ENCODE data around the gene ANKDD1A. TPM values are rescaled to one million over a fixed set of nuclear protein-coding genes. Genes with fewer than 3 reads are reported as not detected.

Gene ANKDD1A
- total RNA-seq, 1 experiment from 2014 or later, result 2.3 TPM

DNA sequence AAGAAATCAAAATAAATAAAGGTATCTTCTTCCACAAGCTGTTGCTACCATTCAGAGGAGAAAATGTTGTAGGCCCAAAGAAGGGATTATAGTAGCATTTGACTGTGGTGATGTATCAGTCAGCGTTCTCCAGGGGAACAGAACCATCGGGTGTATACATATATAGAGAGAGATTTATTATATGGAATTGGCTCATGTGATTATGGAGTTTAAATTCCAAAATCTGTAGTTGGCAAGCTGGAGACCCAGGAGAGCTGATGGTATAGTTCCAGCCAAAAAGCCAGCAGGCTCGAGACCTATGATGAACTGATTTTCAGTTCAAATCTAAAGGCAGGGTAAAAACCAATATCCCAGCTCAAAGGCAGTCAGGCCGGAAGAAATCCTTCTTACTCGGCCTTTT, 85.4 kb downstream of the ANKDD1A start:
- POLR2A ChIA-PET (ENCODE audit: low non-redundant PET), result no interaction called here

DNA sequence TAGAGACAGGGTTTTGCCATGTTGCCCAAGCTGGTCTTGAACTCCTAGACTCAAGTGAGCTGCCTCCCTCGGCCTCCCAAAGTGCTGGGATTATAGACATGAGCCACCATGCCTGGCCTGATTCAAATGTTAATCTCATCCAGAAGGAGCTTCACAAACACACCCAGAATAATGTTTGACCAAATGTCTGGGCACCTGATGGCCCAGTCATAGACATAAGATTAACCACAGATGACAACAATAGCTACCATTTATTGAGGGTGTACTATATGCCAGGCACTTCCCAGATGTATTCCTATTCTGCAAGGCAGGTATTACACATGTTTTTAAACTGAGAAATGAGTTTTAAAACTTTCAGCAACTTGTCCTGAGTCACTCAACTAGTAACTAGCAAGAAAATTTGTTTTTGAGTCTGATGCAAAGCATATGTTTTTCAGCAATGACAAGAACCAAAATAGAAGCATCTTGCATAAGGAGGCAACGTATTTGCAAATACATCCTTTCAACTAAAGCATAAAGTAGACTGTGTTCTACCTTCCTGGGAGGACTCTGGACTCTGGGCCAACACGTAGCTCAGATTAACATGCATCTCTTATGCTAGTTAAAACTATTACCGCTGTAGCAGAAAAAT, 86.2 kb downstream of the ANKDD1A start:
- CTCF ChIA-PET, result no interaction called here
- Histone ChIP-seq H3K4me1 (ENCODE audit: insufficient read depth, low read length, poor library complexity, severe bottlenecking) (no peaks in the 10 kb centered on the region), H3K4me3 (ENCODE audit: low read depth, low read length, poor library complexity, severe bottlenecking) (no peak overlapping the region), H3K27me3 (replicated peaks; ENCODE audit: insufficient read depth, low read depth, low read length, poor library complexity) (no peaks in the 10 kb centered on the region), H3K36me3 (ENCODE audit: insufficient read depth, low read length, poor library complexity, severe bottlenecking) (no peaks in the 10 kb centered on the region), H3K9me3 (ENCODE audit: low read depth, low read length, poor library complexity, severe bottlenecking) (no peaks in the 10 kb centered on the region), H3K27ac (ENCODE audit: low read depth, low read length, poor library complexity, severe bottlenecking) (no peak overlapping the region)
- TF ChIP-seq, protein P1, sequence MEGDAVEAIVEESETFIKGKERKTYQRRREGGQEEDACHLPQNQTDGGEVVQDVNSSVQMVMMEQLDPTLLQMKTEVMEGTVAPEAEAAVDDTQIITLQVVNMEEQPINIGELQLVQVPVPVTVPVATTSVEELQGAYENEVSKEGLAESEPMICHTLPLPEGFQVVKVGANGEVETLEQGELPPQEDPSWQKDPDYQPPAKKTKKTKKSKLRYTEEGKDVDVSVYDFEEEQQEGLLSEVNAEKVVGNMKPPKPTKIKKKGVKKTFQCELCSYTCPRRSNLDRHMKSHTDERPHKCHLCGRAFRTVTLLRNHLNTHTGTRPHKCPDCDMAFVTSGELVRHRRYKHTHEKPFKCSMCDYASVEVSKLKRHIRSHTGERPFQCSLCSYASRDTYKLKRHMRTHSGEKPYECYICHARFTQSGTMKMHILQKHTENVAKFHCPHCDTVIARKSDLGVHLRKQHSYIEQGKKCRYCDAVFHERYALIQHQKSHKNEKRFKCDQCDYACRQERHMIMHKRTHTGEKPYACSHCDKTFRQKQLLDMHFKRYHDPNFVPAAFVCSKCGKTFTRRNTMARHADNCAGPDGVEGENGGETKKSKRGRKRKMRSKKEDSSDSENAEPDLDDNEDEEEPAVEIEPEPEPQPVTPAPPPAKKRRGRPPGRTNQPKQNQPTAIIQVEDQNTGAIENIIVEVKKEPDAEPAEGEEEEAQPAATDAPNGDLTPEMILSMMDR (conservative IDR thresholded peaks at IDR 0.05; ENCODE audit: low read depth, low read length), result no peak
- TF ChIP-seq EZH2 (IDR thresholded peaks at IDR 0.05; ENCODE audit: borderline replicate concordance, low read depth, low read length, poor library complexity, severe bottlenecking), result no peak
- DNase-seq (ENCODE audit: low spot score), result no peak
- no TSS peak for BruUV-seq (replicated peaks)
- intact Hi-C loops (cut with micrococcal nuclease; ENCODE audit: unreplicated experiment), result no loop called here
- POLR2A ChIA-PET (ENCODE audit: low non-redundant PET), result no interaction called here

More for the DNA sequence above, 85.4 kb downstream of the ANKDD1A start:
- Histone ChIP-seq H3K4me1 (ENCODE audit: insufficient read depth, low read length, poor library complexity, severe bottlenecking) (no peaks in the 10 kb centered on the region), H3K4me3 (ENCODE audit: low read depth, low read length, poor library complexity, severe bottlenecking) (no peak overlapping the region), H3K27me3 (replicated peaks; ENCODE audit: insufficient read depth, low read depth, low read length, poor library complexity) (no peaks in the 10 kb centered on the region), H3K36me3 (ENCODE audit: insufficient read depth, low read length, poor library complexity, severe bottlenecking) (no peaks in the 10 kb centered on the region), H3K9me3 (ENCODE audit: low read depth, low read length, poor library complexity, severe bottlenecking) (no peaks in the 10 kb centered on the region), H3K27ac (ENCODE audit: low read depth, low read length, poor library complexity, severe bottlenecking) (no peak overlapping the region)
- TF ChIP-seq, protein P1 (conservative IDR thresholded peaks at IDR 0.05; ENCODE audit: low read depth, low read length), result no peak
- no TSS peak for BruUV-seq (replicated peaks)
- no peak for DNase-seq (ENCODE audit: low spot score)
- intact Hi-C loops (cut with micrococcal nuclease; ENCODE audit: unreplicated experiment), result no loop called here
- CTCF ChIA-PET, result no interaction called here

DNA sequence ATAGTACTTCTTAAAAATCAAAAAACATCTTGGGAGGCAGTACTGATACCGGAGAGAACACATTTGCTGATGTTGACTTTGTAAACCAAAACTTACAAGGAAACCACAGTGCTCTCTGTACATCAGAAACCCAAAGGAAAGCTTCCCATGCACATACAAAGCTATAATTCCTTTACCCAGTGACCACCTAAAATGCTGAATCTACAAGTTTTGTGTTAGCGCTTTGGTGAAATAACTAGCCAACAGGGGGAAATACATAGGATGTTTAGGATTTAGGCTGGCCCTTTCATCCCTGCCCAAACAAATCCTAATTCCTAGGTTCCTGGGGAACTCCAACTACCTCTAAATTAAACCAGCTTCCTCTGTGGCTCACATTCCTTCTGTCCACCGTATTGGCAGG, 93.3 kb downstream of the ANKDD1A start:
- Histone ChIP-seq H3K4me1 (ENCODE audit: insufficient read depth, low read length, poor library complexity, severe bottlenecking) (no peaks in the 10 kb centered on the region), H3K9me3 (ENCODE audit: low read depth, low read length, poor library complexity, severe bottlenecking) (no peaks in the 10 kb centered on the region), H3K36me3 (ENCODE audit: insufficient read depth, low read length, poor library complexity, severe bottlenecking) (no peaks in the 10 kb centered on the region), H3K4me3 (ENCODE audit: low read depth, low read length, poor library complexity, severe bottlenecking) (no peak overlapping the region), H3K27me3 (replicated peaks; ENCODE audit: insufficient read depth, low read depth, low read length, poor library complexity) (no peaks in the 10 kb centered on the region), H3K27ac (ENCODE audit: low read depth, low read length, poor library complexity, severe bottlenecking) (no peak overlapping the region)
- POLR2A ChIA-PET (ENCODE audit: low non-redundant PET), result no interaction called here
- no peak for DNase-seq (ENCODE audit: low spot score)
- intact Hi-C loops (cut with micrococcal nuclease; ENCODE audit: unreplicated experiment), result no loop called here
- TF ChIP-seq, protein P1 (conservative IDR thresholded peaks at IDR 0.05; ENCODE audit: low read depth, low read length), result no peak
- TF ChIP-seq EZH2 (IDR thresholded peaks at IDR 0.05; ENCODE audit: borderline replicate concordance, low read depth, low read length, poor library complexity, severe bottlenecking), result no peak
- BruUV-seq (replicated peaks), result no TSS peak
- CTCF ChIA-PET, result no interaction called here
